ENCODE data around the gene PHOSPHO2. TPM values are rescaled to one million over a fixed set of nuclear protein-coding genes. Genes with fewer than 3 reads are reported as not detected.
"Not testable (repeated sequence)": the region's sequence is repeated elsewhere in the genome, so short reads cannot be mapped to it uniquely, and the experiment has no call there.

PHOSPHO2 gene
- total and polyA plus RNA-seq, 8 donors: 1.3 to 22.0 (median 3.9) TPM

GRCh38 chr2:169683425-169684134 is 10.7 kb upstream of the PHOSPHO2 start:
- 47 to 54% (median 51%) methylated on average over 3 of the region's 3 CpGs for WGBS, 5 donors
- TF ChIP-seq EP300 (IDR thresholded peaks at IDR 0.05): no peak
- TF ChIP-seq, protein P1, sequence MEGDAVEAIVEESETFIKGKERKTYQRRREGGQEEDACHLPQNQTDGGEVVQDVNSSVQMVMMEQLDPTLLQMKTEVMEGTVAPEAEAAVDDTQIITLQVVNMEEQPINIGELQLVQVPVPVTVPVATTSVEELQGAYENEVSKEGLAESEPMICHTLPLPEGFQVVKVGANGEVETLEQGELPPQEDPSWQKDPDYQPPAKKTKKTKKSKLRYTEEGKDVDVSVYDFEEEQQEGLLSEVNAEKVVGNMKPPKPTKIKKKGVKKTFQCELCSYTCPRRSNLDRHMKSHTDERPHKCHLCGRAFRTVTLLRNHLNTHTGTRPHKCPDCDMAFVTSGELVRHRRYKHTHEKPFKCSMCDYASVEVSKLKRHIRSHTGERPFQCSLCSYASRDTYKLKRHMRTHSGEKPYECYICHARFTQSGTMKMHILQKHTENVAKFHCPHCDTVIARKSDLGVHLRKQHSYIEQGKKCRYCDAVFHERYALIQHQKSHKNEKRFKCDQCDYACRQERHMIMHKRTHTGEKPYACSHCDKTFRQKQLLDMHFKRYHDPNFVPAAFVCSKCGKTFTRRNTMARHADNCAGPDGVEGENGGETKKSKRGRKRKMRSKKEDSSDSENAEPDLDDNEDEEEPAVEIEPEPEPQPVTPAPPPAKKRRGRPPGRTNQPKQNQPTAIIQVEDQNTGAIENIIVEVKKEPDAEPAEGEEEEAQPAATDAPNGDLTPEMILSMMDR (IDR thresholded peaks at IDR 0.05): no peak
- no peak for TF ChIP-seq POLR2AphosphoS5 (IDR thresholded peaks at IDR 0.05)
- TF ChIP-seq POLR2A (IDR thresholded peaks at IDR 0.05): no peak
- Histone ChIP-seq H3K36me3 (no peaks in the 10 kb centered on the region), H3K9me3 (no peaks in the 10 kb centered on the region), H3K27ac (no peak overlapping the region), H3K4me3 (no peak overlapping the region), H3K4me1 (no peaks in the 10 kb centered on the region), H3K27me3 (no peaks in the 10 kb centered on the region)
- intact Hi-C loops (cut with DNase I; ENCODE audit: low total_unique reads): no loop called here
- no peak for DNase-seq

GRCh38 chr2:169684135-169684565 is 10.1 kb upstream of the PHOSPHO2 start:
- Histone ChIP-seq H3K27ac (no peak overlapping the region), H3K4me1 (no peaks in the 10 kb centered on the region), H3K27me3 (no peaks in the 10 kb centered on the region), H3K9me3 (no peaks in the 10 kb centered on the region), H3K4me3 (no peak overlapping the region), H3K36me3 (no peaks in the 10 kb centered on the region)
- TF ChIP-seq POLR2AphosphoS5 (IDR thresholded peaks at IDR 0.05) (no peak), EP300 (IDR thresholded peaks at IDR 0.05) (no peak), POLR2A (IDR thresholded peaks at IDR 0.05) (no peak)
- TF ChIP-seq, protein P1 (IDR thresholded peaks at IDR 0.05): no peak
- DNase-seq: no peak
- 54 to 91% (median 74%) methylated on average over 3 of the region's 3 CpGs for WGBS, 5 donors
- intact Hi-C loops (cut with DNase I; ENCODE audit: low total_unique reads): no loop called here

- H3K27ac ChIP-seq; intact Hi-C loops (cut with DNase I; ENCODE audit: low total_unique reads); H3K4me3 ChIP-seq; H3K27me3 ChIP-seq; H3K36me3 ChIP-seq; H3K4me1 ChIP-seq; DNase-seq; H3K9me3 ChIP-seq: not testable (repeated sequence)
- WGBS, 5 donors: 85 to 100% (median 96%) methylated on average over 2 of the region's 2 CpGs
These were observed 9.6 kb upstream of the PHOSPHO2 start for GRCh38 chr2:169684712-169685111.

DNA sequence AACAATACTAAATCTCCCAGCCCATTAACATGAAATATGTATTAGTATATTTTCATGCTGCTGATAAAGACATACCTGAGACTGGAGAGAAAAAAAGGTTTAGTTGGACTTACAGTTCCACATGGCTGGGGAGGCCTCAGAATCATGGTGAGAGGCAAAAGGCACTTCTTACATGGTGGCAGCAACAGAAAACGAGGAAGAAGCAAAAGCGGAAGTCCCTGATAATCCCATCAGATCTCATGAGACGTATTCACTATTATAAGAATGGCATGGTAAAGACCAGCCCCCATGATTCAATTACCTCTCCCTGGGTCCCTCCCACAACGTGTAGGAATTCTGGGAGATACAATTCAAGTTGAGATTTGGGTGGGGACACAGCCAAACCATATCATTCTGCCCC is 7.4 kb upstream of the PHOSPHO2 start:
- H3K4me1 ChIP-seq; intact Hi-C loops (cut with DNase I; ENCODE audit: low total_unique reads); H3K27me3 ChIP-seq; H3K36me3 ChIP-seq; DNase-seq; H3K9me3 ChIP-seq; H3K4me3 ChIP-seq; H3K27ac ChIP-seq: not testable (repeated sequence)
- WGBS, 5 donors: 82 to 92% (median 88%) methylated on average over 4 of the region's 4 CpGs

GRCh38 chr2:169687943-169688342 is 6.3 kb upstream of the PHOSPHO2 start:
- intact Hi-C loops (cut with DNase I; ENCODE audit: low total_unique reads); DNase-seq; H3K36me3 ChIP-seq; H3K9me3 ChIP-seq; H3K27me3 ChIP-seq; H3K27ac ChIP-seq; H3K4me1 ChIP-seq; H3K4me3 ChIP-seq: not testable (repeated sequence)

DNA sequence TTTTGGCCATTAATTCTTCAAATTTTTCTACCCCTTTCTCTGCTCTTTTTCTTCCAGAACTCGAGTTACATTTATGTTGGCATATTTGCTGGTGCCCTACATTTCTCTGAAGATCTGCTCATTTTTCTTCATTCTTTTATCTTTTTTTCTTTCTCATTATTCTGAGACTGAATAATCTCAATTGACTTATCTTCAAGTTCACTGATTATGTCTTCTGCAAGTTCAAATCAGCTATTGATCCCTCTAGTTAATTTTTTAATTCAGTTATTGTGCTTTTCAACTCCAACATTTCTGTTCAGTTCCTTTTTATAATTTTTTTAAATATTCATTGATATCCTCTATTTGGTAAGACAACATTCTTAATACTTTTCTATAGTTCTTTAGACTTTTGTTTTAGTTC is 3.3 kb upstream of the PHOSPHO2 start:
- no peaks in the 10 kb centered on the region for H3K27me3 ChIP-seq
- no peak overlapping the region for H3K27ac ChIP-seq
- 77 to 87% (median 80%) methylated on average over 1 of the region's 1 CpG for WGBS, 5 donors
- DNase-seq: no peak
- peaks cover 5 to 26% (median 20%) of the 10 kb centered on the region in 4 donors for H3K4me1 ChIP-seq
- intact Hi-C loops (cut with DNase I; ENCODE audit: low total_unique reads): no loop called here
- TF ChIP-seq POLR2AphosphoS5 (IDR thresholded peaks at IDR 0.05) (no peak), EP300 (IDR thresholded peaks at IDR 0.05) (no peak), POLR2A (IDR thresholded peaks at IDR 0.05) (no peak)
- TF ChIP-seq, protein P1 (IDR thresholded peaks at IDR 0.05): no peak
- H3K9me3 ChIP-seq: no peaks in the 10 kb centered on the region
- no peaks in the 10 kb centered on the region for H3K36me3 ChIP-seq
- no peak overlapping the region for H3K4me3 ChIP-seq

Measured in stomach (tissue), 9 donors.